Stimulated activated CD4-positive, alpha-beta T cell treated with anti-CD3 and anti-CD28 coated beads, Interleukin-2, amount 100 ng/mL, for 48 hours (primary cell): ENCODE results near the gene FOXL3.
"Not testable (repeated sequence)": the region's sequence is repeated elsewhere in the genome, so short reads cannot be mapped to it uniquely, and the experiment has no call there.

Source experiments
- DNase-seq, 2 donors: peaks; one replicate each; pipeline ENCODE4 v3.0.0-alpha.2; 2020

The FOXL3 gene

DNA sequence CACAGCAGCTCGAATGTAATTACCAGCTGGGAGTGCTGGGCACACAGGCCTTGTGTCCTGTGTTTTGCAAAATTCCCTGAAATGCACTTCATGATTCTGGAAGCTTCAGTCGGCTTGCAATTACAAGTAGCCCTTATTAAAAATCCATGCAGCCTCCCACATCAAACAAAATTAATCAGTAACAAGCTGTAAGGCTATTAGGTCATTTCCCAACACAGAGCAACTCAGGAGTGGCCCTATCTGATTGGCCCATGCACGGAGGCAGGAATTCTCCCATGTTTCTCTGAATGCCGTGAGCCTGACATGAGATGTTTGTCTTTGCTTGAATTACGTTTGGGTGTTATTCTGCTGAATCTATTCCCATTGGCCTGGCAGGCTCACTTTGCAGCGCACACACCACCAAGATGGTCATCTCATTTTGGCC, 36.9 kb downstream of the FOXL3 start:
- no peak for DNase-seq

DNA sequence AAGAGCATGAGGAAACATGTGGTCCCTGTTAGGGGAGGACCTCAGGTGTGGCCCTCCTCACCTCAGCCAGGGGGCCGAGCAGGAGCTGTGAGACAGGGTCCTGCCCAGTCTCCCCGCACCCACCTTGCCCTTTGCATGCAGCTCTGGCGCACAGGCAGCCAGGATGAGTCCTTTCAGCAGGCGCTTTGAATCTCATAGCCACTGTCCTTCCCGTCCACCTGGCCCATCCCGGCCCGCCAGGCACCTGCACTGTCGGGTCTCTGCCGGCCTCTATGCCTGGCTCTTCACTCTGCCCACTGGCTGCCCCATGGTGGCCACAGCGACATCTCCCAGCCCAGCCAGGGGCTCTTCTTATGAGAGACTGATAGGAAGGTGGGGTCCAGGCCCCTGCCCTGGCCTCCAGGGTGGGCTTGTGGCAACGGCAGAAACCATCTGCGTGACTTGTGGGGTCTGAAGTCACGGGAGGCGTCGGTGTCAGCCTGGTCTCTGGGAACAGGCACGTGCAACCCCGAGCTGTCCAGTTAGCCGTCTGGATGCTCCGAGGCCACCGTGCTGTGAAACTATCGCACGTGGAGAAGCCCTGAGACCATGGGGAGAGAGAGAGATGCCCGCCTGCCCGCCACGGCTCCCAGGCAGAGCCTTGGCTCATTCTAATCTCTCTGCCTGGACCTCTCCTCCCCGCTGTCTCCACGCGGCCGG, 37.4 kb downstream of the FOXL3 start:
- DNase-seq = no peak

DNA sequence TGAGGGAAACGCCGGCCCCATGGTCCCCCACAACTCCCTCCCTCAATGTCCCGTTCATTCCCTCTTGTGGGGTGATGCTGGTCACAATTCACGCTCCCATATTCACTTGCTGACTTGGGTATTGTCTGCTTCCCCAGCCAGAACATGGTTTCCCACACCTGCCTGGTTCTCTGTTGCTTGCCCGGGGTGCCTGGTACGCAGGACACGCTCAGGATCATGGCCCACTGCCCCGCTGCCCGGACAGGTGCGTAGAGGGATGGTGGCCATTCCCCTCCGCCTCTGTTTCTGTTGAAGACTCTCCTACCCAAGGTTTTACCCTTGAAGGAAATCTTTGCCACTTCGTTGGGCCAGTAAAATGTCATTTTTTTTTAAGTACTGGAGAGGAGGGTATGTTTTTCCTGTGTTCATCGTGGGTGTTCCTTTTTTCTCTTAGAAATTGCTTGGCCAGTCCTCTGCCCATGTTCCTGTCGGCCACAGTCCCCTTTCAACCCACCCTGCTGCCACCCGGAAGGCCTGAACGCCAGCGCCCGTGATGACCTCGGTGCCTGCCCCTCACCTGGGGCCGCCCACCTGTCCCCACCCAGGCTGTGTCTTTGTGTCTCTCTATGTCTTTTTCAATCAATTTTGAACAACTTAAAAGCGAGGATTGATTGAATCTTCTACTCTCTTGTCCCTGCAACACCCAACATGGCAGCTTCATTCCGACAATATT, 38.2 kb downstream of the FOXL3 start:
- DNase-seq = no peak

DNA sequence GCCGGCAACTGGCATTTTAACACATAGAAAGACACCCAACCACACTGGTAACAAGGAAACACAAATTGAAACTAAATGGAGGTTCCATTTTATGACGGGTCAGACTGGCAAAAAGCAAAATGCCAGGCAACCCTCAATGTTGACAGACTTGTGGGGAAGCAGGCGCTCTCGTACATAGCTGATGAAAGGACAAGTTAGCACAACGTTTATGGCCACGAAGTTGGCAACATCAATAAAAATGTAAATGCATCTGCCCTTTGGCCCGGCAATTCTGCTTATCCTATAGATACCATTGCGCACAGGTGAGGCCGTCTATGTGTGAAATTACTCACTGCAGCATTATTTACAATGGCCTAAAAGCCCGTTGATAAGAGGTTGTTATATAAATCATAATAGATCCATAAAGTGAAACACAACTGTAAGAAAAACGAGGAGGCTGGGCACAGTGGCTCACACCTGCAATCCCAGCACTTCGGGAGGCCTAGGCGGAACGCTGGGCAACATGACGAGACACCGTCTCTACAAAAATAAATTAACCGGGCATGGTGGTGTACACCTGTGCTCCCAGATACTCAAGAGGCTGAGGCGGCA, 39.8 kb downstream of the FOXL3 start:
- no peak for DNase-seq

DNA sequence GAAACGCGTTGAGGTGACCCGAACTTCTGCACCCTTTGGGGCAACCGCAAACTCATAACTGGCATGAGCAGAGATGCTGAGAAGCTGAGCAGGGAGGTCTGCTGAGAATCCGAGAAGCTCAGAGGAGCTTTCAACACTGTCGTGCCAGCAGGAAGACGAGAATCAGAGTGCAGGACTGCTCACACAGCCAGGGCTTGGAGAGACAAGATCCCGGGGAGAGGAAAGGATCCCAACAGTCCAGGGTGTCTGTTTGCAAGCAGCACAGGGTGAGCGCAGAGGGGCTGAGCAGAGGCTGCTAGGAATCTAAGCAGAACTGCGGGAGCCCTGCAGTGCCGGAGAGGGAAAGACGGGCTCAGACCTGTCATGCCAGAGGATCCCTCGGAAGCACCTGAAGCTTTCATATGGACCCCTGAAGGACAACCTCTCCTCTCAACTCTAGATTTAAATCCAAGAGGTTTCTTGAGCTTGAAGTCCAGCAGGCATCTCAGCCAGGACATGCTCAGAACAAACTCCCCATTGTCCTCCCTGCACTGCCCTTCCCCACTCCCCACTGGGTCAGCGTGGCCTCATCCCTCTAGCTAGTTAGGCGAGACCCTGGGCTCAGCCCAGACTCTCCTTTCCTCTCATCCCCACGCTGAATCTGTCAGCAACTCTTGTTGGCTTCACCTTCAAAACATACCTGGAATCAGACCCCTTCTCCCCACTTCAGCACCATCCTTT, 40.7 kb downstream of the FOXL3 start:
- DNase-seq = no peak

DNA sequence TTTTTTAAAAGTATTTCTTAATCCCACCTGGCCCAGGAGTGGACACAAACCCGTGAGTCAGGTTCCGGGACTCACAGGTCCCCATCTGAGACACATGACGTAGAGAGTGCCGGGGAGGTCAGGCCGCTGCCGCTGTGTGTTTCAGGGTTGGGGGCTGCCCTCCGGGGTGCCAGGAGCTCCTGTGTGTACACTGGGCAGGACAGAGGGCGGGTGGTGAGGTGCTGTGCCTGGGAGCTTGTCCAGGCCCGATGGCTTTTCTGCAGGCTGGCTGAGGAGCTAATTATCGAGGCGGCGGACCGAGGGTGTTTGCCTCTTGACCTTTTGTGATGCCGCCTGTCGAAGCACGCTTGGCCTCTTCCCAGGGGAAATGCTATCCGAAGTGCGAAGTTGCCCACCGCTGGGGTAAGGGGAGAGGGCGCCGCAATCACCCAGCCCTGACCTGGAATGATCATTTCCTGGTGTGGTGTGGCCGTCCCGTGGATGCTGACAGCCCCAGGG, 42.1 kb downstream of the FOXL3 start:
- no peak for DNase-seq

DNA sequence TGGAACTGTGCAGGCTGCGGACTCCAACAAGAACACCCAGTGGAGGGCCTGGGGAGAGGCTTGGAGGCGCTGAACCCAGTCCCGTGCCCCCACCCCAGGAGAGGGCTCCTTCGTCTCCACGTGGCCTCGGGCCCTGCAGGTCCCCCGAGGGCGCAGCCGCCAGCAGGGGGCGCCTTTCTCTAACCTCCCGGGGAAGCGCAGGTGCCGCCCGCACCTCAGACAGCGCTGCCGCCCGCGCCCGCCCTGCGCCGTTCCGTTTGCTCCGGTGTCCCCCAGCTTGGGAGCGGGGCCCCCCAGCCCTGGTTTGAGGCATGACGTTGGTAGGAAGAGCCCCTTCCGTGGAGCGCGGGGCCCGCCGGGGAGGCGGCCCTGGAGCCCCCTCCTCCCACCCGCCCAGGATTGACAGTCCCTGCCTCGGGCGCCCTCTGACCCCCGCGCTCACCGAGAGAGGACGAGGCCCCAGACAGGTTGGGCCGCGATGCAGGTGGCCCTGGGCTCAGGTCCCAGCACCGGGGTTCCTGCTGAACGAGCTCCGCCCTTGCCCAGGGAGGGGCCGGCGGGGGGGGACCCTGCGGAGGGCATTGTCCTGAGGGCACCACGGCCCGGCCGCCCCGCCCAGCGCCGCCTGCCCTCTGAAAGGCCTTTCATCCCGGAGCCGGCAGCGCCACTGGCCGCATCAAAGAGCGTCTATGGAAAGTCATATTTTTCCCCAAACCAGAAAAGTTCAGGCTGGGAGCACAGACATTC, 42.8 kb downstream of the FOXL3 start:
- peak; percentile 96 to 97 for DNase-seq

DNA sequence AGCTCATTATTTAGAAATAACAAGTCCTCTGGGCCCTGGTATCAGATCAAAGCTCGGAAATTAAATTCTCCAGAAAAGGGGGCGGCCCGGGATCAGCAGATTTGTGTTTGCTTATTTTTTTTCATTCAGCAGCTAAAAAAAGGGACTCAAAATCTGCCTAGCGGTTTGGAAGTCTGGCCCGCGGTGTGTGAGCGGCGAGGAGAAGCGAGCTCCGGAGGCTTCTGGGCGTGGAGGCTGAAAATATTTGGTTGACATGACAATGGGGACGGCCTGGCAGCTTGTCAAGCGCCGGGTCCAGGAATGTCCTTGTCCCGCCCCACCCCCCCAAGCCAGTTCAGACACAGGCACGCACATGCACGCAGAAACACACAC, 43.4 kb downstream of the FOXL3 start:
- no peak for DNase-seq

DNA sequence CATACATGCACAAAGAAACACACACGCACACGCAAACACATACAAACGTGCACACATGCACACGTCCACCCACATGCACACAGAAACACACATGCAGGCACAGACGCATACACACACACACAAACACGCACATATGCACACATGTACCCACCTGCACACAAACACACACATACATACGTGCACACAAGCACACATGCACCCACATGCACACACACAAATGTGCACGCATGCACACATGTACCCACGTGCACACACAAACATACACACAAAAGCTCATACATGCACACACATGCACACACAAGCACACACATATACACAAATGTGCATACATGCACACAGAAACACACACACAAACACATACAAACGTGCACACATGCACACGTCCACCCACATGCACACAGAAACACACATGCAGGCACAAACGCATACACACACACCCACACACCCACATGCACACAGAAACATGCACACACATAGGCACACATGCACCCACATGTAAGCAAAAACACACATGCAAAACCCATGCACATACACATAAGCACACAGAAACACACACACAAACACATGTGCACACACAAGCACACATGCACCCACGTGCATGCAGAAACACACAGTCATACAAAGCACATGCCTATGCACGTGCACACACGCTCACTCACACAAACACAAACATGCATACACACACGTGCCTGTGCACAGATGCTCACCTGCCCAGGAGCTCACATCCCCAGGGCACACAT, 44.8 kb downstream of the FOXL3 start:
- DNase-seq = no peak

DNA sequence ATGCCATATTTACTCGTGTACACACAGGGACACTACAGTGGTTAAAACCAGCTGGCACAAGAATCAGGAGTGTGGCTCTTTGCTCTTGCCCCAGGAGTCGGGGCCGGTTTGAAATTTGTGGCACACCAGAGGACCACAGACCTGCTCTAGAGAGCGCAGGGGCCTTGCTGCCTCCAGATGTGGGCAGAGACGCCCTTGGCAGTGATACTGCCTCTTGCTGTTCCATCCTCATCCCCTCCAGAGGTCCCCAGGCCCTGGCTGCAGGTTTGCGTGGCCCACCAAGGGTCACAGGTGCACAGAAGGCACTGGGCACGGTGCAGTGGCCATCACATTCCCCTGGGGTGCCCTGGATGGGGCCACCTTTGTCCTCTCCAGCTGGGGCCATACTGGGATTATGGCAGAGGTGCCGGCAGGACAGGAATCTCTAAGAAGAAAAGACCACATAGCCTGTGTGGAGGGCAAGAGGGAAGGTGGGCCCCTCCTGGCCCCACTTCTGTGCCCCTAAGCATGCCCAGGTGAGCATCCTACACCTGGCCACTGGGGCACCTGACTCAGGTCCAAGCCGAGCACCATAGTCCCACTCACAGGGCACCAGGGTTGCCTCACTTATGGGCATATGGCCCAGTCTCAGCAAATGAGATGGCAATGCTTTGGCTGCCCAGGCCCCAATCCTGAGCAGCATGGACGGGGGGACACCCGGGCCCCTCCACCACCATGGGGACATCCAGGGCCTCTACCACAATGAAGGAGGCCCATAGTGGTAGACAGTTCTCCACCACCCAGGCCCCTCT, 45.6 kb downstream of the FOXL3 start:
- DNase-seq = no peak

DNA sequence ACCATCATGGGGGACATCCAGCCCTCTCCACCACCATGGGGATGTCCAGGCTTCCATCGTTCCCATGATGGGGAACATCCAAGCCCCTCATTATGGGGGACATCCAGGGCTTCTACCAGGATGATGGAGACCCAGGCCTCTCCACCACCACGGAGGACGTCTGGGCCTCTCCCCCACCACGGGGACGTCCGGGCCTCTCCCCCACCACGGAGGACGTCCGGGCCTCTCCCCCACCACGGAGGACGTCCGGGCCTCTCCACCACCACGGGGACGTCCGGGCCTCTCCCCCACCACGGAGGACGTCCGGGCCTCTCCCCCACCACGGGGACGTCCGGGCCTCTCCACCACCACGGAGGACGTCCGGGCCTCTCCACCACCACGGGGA, 46.2 kb downstream of the FOXL3 start:
- DNase-seq = not testable (repeated sequence)

DNA sequence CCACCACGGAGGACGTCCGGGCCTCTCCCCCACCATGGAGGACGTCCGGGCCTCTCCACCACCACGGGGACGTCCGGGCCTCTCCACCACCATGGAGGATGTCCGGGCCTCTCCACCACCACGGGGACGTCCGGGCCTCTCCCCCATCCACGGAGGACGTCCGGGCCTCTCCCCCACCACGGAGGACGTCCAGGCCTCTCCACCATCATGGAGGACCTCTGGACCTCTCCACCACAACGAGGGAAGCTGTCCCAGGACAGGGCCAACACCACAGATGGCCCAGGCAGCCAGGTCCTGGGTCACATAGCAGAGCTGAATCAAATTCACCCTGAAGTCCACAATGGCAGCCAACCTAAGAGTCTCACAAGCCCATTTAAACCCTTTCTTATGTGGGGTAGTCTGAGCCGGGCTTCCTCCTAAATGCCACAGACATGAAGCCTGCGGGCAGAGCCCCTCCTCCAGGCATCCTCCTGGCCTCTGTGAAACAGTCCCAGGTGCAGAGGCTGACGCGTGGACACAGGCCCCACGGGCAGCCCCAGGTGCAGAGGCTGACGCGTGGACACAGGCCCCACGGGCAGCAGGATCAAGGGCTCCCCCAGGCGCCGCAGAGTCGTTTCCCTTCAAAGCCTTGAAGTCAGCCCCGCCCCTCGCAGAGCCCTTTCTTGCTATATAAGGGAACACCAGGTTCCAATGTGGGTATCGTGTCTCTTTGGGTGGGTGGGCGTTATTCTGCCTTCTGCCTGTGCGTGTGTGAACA, 47.0 kb downstream of the FOXL3 start:
- DNase-seq = no peak

DNA sequence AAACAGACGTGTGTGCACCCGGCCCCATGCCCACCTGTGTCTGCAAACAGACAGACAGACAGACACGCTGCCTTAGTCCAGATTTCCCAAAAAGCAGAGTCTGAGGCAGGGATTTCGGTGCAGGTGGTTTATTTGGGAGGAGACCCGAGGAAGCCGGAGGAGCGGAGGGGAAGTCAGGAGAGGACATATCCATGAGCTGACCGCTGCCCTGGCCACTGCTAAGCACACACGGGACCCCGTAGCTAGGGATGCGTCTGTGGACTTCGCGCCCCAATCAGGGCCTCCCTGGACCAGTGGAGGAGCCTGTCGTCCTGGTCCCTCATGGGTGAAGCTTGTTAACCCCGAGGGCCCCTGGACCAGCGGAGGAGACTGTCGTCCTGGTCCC, 47.6 kb downstream of the FOXL3 start:
- no peak for DNase-seq

DNA sequence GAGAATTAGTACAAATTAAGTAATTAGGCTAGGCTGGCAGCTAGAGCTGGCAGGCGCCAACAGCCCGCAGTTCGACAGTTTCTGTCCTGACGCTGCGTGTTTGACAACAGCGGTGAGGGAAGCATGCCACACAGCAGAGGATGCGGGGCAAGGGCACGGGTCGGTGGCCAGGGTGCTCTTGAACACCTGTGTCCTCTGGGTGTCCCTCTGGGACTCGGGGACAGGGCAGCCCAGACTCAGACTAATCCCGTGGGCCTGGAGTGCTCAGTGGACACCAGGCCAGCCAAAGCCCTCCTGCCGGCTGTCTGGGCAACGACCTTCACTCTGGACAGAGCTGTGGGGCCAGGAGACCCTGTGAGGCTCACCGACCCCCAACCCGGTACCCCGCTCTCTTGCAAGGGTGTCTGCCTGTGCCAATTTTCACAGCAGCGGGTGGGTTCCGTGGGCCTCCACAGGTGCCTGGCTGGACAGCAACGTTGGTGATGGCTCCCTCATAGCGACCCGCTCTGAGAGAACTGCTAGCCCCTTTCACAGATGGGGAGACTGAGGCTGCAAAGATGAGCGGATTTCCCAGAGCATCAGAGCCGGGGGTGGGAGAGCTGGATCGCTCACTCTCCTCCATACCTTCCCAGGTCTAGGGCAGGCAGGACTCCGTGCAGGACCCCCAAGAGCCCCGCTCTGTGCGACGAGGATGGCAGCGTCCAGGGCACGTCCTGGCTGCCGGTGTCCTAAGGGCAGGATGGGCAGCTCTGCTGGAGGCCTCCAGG, 48.5 kb downstream of the FOXL3 start:
- DNase-seq = no peak

DNA sequence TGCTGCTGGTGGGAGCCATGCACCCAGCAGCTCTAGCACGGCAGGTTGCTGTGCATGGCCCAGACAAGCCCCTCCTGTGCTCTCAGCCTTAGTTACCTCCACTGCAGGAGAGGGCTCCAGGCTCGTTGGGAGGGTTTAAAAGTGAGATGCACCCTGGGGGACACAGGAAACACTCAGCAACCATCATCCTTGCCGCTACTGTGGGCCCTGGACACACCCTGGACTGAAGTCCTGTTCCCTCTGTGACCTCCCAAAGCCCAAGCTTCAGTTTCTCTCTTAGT, 49.0 kb downstream of the FOXL3 start:
- no peak for DNase-seq

DNA sequence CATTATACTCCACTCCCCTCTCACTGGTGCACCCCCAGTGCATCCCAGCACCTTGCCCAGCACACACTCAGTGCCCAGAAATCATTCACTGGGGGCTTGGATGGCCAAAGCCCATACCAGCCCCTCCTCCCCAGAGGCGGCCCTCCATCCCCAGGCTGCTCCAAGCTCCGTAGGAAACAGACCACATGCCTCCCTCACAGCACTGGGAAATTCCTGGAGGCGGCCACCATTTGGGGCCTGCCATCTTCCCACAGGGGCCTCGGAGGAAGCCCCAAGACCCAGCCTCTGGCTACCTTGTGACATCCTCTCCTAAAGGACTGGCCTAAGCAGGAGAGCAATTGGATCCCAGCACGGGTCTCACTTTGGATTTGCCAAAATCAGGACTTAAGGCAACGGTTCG, 49.7 kb downstream of the FOXL3 start:
- DNase-seq = no peak

DNA sequence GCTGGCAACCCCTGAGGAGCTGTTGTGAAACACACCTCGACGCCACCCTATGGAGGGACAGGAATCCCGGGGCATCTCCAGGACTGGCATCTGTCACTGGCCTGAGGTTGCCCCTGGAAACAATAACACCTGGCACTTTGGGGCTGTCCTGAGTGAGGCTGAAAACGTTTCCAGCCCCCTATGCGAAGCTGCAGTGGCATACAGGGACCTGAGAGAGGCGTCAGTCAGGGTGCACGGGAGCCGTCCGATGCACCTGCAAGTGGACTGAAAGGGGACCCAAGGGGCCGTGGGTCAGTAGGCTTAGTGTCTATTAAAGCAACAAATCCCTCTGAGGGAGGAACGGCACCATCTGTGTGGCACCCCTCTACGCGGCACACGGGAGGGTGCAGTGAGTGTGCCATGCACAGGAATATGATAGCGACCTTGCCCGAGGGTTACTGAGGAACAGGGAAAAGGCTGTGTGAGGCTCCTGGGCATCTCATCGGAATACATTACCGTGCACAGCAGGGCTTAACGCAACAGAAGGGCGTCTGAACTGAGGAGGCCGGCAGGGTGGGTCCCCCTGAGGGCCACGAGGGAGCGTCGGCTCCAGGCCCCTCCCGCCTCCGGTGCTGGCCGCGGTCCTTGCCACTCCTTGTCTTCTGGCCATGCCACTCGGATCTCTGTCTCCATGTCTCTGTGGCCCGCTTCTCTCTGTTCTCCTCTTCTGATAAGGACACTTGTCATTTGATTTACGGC, 50.4 kb downstream of the FOXL3 start:
- DNase-seq = no peak
